Measurements from ENCODE around the gene ADGRG6.

GRCh38 chr6:142399739-142400138 is 97.9 kb downstream of the ADGRG6 start:
- no peak for TF ChIP-seq FOXA1 (IDR thresholded peaks at IDR 0.05)
- TF ChIP-seq ZNF384 (IDR thresholded peaks at IDR 0.05): no peak
- no peak for TF ChIP-seq FOXM1 (IDR thresholded peaks at IDR 0.05; ENCODE audit: borderline replicate concordance)
- TF ChIP-seq HDGF (IDR thresholded peaks at IDR 0.05; ENCODE audit: borderline replicate concordance): no peak
- no peak for TF ChIP-seq SP1 (IDR thresholded peaks at IDR 0.05)
- TF ChIP-seq NFRKB (IDR thresholded peaks at IDR 0.05): no peak
- no peak for TF ChIP-seq ARNT (IDR thresholded peaks at IDR 0.05)
- TF ChIP-seq ELF4 (IDR thresholded peaks at IDR 0.05): no peak

All from HEK293T (cell line).